Stimulated activated CD4-positive, alpha-beta T cell treated with anti-CD3 and anti-CD28 coated beads, Interleukin-1b, Interleukin-23, amount 100 ng/mL, for 4 hours (primary cell): ENCODE results near the gene LRRK1.

Source experiments
- DNase-seq, 2 donors: peaks; one replicate each; pipeline ENCODE4 v3.0.0-alpha.2; 2020; ENCODE audit warnings: low read depth in 2 of 2

The LRRK1 gene

GRCh38 chr15:101112336-101113113, 193.4 kb downstream of the LRRK1 start:
- DNase-seq, result no peak

GRCh38 chr15:101113114-101114005, 194.2 kb downstream of the LRRK1 start:
- DNase-seq, result no peak

DNA sequence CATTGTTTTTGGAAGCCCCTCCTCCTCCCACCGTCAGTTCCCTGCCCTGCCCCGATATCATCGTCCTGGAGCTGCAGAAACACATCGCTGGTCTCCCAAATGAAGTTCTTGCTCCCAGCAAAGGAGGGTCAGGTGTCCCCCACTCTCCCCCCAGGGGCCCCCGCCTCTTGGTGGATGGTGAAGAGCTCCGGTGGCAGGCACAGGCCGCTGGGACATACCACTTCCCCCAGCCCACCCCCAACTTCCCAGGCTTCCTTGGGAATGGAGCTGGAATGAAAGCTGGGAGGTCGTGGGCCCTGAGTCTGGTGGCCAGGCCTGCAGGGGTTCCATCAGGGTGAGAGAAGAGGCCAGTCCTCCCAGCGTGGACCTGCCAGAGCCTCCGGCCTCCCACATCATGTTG, 195.0 kb downstream of the LRRK1 start:
- no peak for DNase-seq

DNA sequence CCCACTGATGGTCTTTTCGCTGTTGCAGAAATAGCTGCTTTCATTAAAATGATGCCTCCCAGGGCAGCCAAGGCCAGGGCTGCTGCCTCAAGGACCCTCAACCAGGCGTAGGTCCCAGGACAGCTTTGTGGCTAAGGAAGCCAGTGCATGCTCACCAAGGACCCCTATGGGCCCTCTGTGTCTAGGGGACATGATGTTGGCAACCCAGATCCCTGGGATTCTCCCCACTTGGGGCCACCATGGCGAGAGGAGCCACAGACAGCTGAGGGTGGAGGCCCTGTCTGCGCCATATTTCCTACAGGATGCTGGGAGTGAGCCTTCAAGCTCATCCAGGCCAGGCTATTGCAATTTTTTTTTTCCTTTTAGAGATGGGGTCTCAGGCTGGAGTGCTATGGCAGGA, 195.5 kb downstream of the LRRK1 start:
- no peak for DNase-seq

- no peak for DNase-seq
These were observed 196.2 kb downstream of the LRRK1 start for GRCh38 chr15:101115393-101115785.

DNA sequence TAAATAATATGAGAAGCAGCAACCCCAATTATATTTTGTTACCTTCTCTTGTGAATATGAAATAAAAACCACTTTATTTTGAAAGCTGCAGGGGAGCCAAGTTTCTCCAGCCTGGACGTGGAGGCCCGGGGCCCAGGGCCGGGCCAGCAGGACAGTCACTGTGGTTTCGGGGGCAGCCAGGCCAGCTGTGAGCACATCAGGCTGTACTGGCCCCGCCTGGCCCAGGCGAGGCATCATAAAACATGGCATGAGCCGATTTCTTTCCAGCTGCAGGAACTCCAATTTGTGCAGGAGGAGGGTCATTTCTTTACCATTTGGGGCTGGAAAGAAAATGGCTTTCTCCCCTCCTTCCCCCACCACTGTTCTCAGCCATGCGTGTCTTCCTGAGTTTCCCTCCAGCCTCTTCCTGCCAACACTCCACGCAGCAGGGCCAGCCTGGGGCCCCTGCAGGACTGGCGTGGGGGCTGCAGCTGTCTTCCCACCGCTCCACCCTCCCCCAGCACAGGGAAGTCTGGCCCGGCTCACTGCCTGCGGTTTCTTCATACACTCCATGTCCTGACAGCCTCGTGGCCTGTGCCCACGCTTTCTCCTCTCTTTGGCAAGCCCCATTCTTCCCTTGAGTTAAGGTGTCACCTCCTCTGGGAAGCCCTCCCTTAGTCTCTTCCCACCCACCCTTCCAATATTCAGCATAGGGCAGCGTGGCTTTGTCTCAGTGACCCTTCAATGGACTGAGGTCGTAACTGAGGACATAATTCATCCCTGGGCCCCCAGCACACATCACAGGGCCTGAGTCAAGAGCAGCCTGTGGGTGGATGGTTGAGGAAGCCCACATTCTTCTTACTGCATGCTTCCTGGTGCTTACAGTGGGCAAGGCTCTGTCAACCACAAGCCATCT, 196.9 kb downstream of the LRRK1 start:
- no peak for DNase-seq

DNA sequence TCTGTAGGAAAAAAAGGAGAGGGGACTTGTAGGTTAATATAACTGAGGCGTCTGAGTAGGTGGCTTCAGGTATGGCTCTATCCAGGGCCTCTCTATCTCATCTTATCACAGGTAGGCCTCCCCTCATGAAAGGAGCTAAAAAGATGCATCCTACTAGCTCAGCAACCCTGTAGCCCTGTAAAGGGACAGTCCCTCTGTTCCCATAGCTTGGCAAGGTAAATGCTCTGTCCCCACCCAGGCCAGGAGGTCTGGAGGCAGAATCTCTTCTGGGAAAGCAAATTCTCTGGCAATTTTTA, 197.5 kb downstream of the LRRK1 start:
- no peak for DNase-seq

GRCh38 chr15:101118116-101118515, 199.0 kb downstream of the LRRK1 start:
- no peak for DNase-seq

- no peak for DNase-seq
These were observed 199.5 kb downstream of the LRRK1 start for GRCh38 chr15:101118615-101119014.

DNA sequence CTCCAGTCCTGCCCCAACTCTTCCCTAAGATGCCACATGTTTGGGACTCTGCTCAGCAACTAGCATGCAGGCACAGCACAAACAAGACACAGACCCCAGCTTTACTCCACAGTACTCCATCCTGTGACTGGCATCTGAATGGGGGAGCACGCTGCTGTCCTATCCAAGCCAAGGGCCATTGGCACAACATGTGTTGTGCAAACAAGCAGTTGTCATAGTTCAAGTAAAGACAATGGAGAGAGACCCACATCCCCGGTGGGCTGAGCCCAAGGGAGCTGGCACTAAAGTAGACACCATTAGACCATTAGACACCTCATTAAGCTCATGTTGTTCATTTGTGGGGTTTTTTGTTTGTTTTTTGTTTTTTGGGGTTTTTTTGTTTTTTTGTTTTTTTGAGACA, 200.0 kb downstream of the LRRK1 start:
- no peak for DNase-seq
